ENCODE results near the gene IQCH.

DNA sequence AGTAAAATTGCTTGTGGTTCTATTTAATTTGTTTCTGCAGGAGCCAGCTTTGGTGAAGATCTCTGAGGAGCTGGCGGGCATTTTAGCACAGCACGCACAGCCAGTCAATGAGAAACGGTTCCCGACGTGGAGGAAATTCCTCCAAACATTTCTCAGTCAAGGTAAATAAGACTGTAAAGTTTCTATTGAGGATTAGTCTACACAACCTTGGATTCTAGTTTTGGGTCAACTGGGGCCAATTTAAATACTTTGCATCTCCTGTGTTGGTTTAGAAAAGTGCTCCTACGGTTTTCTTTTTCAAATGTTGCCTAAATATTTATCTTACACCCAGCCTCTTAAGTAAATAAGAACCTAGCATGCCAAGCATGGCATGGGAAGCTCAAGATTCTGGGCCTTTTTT lies 162.3 kb downstream of the IQCH start:
- TF ChIP-seq, protein P1, sequence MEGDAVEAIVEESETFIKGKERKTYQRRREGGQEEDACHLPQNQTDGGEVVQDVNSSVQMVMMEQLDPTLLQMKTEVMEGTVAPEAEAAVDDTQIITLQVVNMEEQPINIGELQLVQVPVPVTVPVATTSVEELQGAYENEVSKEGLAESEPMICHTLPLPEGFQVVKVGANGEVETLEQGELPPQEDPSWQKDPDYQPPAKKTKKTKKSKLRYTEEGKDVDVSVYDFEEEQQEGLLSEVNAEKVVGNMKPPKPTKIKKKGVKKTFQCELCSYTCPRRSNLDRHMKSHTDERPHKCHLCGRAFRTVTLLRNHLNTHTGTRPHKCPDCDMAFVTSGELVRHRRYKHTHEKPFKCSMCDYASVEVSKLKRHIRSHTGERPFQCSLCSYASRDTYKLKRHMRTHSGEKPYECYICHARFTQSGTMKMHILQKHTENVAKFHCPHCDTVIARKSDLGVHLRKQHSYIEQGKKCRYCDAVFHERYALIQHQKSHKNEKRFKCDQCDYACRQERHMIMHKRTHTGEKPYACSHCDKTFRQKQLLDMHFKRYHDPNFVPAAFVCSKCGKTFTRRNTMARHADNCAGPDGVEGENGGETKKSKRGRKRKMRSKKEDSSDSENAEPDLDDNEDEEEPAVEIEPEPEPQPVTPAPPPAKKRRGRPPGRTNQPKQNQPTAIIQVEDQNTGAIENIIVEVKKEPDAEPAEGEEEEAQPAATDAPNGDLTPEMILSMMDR (IDR thresholded peaks at IDR 0.05), result no peak
- TF ChIP-seq POLR2A (IDR thresholded peaks at IDR 0.05), result no peak

Data from body of pancreas (tissue), 4 donors.